Testis (tissue), 3 donors: ENCODE measurements around the gene AGBL1. TPM values are rescaled to one million over a fixed set of nuclear protein-coding genes. Genes with fewer than 3 reads are reported as not detected.

Experiments used
- DNase-seq: peaks from one replicate; pipeline ENCODE4 v3.0.0-alpha.2; 2019
- H3K27ac ChIP-seq, 2 donors: fragments of 200-600 bp; sonication (generic); one replicate each; pipeline ENCODE4 v1.5.1; 2019
- H3K27me3 ChIP-seq: fragments of 200-600 bp; sonication (generic); one replicate; pipeline ENCODE4 v1.5.1; 2019
- H3K36me3 ChIP-seq: fragments of 200-600 bp; sonication (generic); one replicate; pipeline ENCODE4 v1.5.1; 2017; ENCODE audit warnings: low read depth; ENCODE audit errors: missing control alignments
- H3K4me1 ChIP-seq: fragments of 200-600 bp; sonication (generic); one replicate; pipeline ENCODE4 v1.5.1; 2019
- H3K4me3 ChIP-seq, 2 donors: fragments of 200-600 bp; sonication (generic); one replicate each; pipeline ENCODE4 v1.5.1; 2017 to 2019
- H3K9me3 ChIP-seq: fragments of 200-600 bp; sonication (generic); one replicate; pipeline ENCODE4 v1.5.1; 2017
- CTCF ChIP-seq, 3 experiments: fragments of 450-650 bp in 2 of 3; fragments of 200-600 bp in 1 of 3; sonication (generic) in 1 of 3; IDR thresholded peaks; one replicate each; pipeline ENCODE4 v1.5.1; 2016 to 2019; ENCODE audit warnings: antibody characterized with exemption in 3 of 3, mild to moderate bottlenecking in 2 of 3, moderate library complexity in 1 of 3
- POLR2A ChIP-seq: fragments of 450-650 bp; IDR thresholded peaks from one replicate; pipeline ENCODE4 v1.6.1; 2017; ENCODE audit warnings: antibody characterized with exemption, mild to moderate bottlenecking, moderate library complexity
- WGBS, 2 donors: methylation state at CpG; one replicate each; pipeline ENCODE4 v1.1.5; 2018; 5-methylcytosine and 5-hydroxymethylcytosine counted together
- intact Hi-C: fragments of 100-400 bp; cut with DNase I; formaldehyde crosslinking; loops from one replicate; pipeline ENCODE4 v1.15.1; 2023; ENCODE audit warnings: low total_unique reads
- polyA plus RNA-seq: library from polyadenylated mRNA; stranded (reverse); fragments of 350-450 nt; fragmentation: Illumina TruSeq; extraction: RNeasy Lipid Tissue Mini Kit (QIAGEN cat#74804); gene quantifications from one replicate; pipeline ENCODE4 v1.2.3, GENCODE V29; 2014; ENCODE audit warnings: low read depth, low replicate concordance; ENCODE audit not compliant: insufficient read depth
- total RNA-seq, 2 donors: library from RNA; depleted of rRNA; stranded (reverse); fragments of >200 nt; gene quantifications; one replicate each; pipeline ENCODE4 v1.2.3, GENCODE V29; 2016

The AGBL1 gene
- total and polyA plus RNA-seq, 3 donors from 2014 or later = 0.37 to 0.94 (median 0.70) TPM

- H3K4me3 ChIP-seq = no peak overlapping the region
- TF ChIP-seq CTCF (IDR thresholded peaks at IDR 0.05) (no peak), POLR2A (no peak)
- H3K36me3 ChIP-seq = no peaks in the 10 kb centered on the region
- intact Hi-C loops = no loop called here
- no peaks in the 10 kb centered on the region for H3K27me3 ChIP-seq
- H3K27ac ChIP-seq = no peak overlapping the region
- no peaks in the 10 kb centered on the region for H3K4me1 ChIP-seq
- 90 to 94% methylated on average over 3 of the region's 3 CpGs for WGBS, 2 donors
- DNase-seq = no peak
- H3K9me3 ChIP-seq = no peaks in the 10 kb centered on the region
Measured at GRCh38 chr15:86654501-86654900, 574.8 kb downstream of the AGBL1 start.

DNA sequence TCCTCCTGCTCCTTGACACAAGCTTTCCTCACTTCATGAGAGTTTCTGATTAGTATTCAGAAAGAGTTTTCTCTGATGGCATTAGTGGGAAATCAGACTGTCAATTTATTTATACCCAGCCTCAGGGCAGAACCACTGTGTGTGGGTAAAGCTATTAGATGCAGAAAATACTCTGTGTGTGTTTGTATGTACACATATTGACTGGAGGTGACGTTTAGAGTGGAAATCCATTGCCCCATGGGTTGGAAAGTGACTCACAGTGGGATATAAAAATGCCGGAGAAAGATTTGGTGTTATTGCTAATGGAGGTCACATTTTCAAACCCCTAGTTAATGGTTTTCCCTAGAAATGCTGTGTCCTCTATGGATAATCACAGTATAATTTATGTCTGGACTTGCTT, 577.6 kb downstream of the AGBL1 start:
- 89 to 92% methylated on average over 2 of the region's 2 CpGs for WGBS, 2 donors
- DNase-seq = no peak
- Histone ChIP-seq H3K27ac (no peak overlapping the region), H3K36me3 (no peaks in the 10 kb centered on the region), H3K27me3 (no peaks in the 10 kb centered on the region), H3K4me3 (no peak overlapping the region), H3K4me1 (no peaks in the 10 kb centered on the region), H3K9me3 (no peaks in the 10 kb centered on the region)
- TF ChIP-seq POLR2A (no peak), CTCF (IDR thresholded peaks at IDR 0.05) (no peak)
- intact Hi-C loops = no loop called here

DNA sequence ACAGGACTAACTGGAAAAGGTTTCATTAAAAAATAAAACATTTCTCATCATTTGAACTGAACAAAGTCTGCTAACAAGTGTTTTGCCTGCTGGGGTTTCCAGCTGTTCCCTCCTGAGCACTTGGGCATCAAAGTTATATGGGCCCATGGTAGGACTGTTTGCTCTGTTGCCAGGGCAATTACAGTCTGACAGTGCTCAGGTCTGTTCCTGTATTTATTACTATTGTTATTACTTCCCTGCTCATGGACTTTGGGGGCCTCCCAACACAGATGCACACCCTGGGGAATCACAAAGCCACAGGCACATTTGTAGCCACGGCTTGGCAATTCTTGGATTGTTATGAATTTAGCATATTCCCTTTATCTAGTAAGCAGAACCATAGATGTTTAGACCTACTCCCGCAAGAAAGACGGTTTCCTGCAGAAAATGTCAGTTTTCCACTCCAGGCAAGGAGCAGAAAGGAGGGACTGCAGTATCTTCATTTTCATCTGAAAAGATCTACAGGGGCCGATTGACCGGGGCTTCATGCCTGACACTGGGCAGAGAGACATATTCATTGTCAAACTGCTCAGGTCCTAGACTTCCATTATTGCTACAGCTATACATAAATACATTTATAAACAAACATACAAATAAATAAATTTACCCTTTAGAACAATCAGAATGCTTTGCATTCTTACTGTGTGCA, 580.2 kb downstream of the AGBL1 start:
- 79 to 80% methylated on average over 5 of the region's 5 CpGs for WGBS, 2 donors
- no peak for TF ChIP-seq CTCF (IDR thresholded peaks at IDR 0.05)
- no peak for TF ChIP-seq POLR2A
- H3K9me3 ChIP-seq = no peaks in the 10 kb centered on the region
- H3K4me3 ChIP-seq = no peak overlapping the region
- H3K27ac ChIP-seq = no peak overlapping the region
- no peaks in the 10 kb centered on the region for H3K4me1 ChIP-seq
- H3K27me3 ChIP-seq = no peaks in the 10 kb centered on the region
- DNase-seq = no peak
- no peaks in the 10 kb centered on the region for H3K36me3 ChIP-seq
- intact Hi-C loops = no loop called here

DNA sequence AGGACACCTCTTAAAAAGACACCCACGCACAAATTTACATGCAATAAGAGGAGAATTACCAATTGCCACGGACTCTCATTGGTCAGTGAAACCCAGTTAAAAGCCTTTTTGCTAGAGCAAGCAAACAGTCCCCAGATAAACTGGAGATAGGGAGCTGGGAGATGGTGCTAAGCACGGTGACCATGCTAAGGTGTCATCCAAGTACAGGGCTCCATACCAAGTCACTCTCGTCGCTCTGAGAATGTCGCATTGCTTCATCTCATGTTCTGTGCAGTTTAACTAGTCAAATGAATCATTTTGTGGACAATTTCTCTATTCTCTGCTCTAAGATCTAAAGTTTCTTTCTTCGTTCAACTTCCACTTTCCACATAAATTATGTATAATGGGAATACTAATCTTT, 581.9 kb downstream of the AGBL1 start:
- DNase-seq = no peak
- Histone ChIP-seq H3K36me3 (no peaks in the 10 kb centered on the region), H3K27ac (no peak overlapping the region), H3K4me3 (no peak overlapping the region), H3K27me3 (no peaks in the 10 kb centered on the region), H3K4me1 (no peaks in the 10 kb centered on the region), H3K9me3 (no peaks in the 10 kb centered on the region)
- intact Hi-C loops = no loop called here
- TF ChIP-seq CTCF (IDR thresholded peaks at IDR 0.05) = no peak
- no peak for TF ChIP-seq POLR2A
- WGBS, 2 donors = 76 to 81% methylated on average over 7 of the region's 7 CpGs

DNA sequence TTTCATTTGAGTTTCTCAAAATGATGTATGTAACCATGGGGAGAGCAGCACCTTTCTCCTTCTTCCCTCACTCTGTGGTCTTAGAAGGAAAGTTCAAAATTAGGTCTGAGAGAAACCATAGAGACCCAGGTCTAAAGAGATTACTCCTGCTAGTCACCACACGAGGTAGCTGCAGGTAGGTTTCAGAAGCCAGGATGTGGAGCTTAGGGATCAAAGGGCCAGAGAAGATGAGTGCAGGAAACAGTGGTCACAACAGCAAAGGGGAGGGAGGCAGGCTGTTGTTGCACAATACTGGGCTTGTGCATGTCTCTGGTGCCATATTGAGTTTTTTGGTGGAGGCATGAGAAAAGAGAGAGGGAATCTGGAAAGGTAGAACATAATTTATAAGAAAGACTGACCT, 583.6 kb downstream of the AGBL1 start:
- no peaks in the 10 kb centered on the region for H3K9me3 ChIP-seq
- no peak for TF ChIP-seq CTCF (IDR thresholded peaks at IDR 0.05)
- TF ChIP-seq POLR2A = no peak
- intact Hi-C loops = no loop called here
- no peaks in the 10 kb centered on the region for H3K4me1 ChIP-seq
- no peak overlapping the region for H3K4me3 ChIP-seq
- 53 to 64% methylated on average over 1 of the region's 1 CpG for WGBS, 2 donors
- no peaks in the 10 kb centered on the region for H3K36me3 ChIP-seq
- no peak for DNase-seq
- no peaks in the 10 kb centered on the region for H3K27me3 ChIP-seq
- H3K27ac ChIP-seq = no peak overlapping the region
